CD4-positive, alpha-beta T cell (primary cell): ENCODE measurements around the gene RPS6KA2. TPM values are rescaled to one million over a fixed set of nuclear protein-coding genes. Genes with fewer than 3 reads are reported as not detected.

Experiments used
- ATAC-seq: fragments of 200-7000 bp; cut with Tn5 transposase; one replicate; pipeline ENCODE4 v1.10.0; 2022; ENCODE audit warnings: mild to moderate bottlenecking; ENCODE audit not compliant: poor library complexity
- CTCF ChIA-PET: fragments of 350-600 bp; sonication (Branson Sonifier 250); formaldehyde crosslinking; loops from one replicate; lab custom pipeline; 2021; ENCODE audit warnings: antibody characterized with exemption, inconsistent platforms; lab: Charles Lee
- POLR2A ChIA-PET: fragments of 350-600 bp; sonication (Branson Sonifier 250); formaldehyde crosslinking; loops from one replicate; lab custom pipeline; 2021; ENCODE audit warnings: antibody characterized with exemption, inconsistent platforms; lab: Charles Lee
- DNase-seq, 14 experiments: peaks; one replicate each; pipeline ENCODE4 v3.0.0-alpha.2; 2013 to 2020; ENCODE audit warnings: mixed read lengths in 2 of 14
- H3K27ac ChIP-seq, 2 donors: one replicate each; pipeline versions ENCODE4 v1.5.1 to v1.7.0; 2013; ENCODE audit warnings: low read length in 2 of 2, low read depth in 1 of 2, mild to moderate bottlenecking in 1 of 2
- H3K27me3 ChIP-seq, 2 experiments: 1 replicate in 1 of 2; 2 replicates in 1 of 2; pipeline versions ENCODE4 v1.6.1 to v1.7.0; 2013; ENCODE audit warnings: low read length in 2 of 2, control low read depth in 1 of 2, mild to moderate bottlenecking in 1 of 2, moderate library complexity in 1 of 2; ENCODE audit not compliant: insufficient read depth in 2 of 2, control insufficient read depth in 1 of 2
- H3K36me3 ChIP-seq: one replicate; pipeline ENCODE4 v1.6.1; 2013; ENCODE audit warnings: low read length, control low read depth; ENCODE audit not compliant: insufficient read depth
- H3K4me1 ChIP-seq: one replicate; pipeline ENCODE4 v1.6.1; 2013; ENCODE audit warnings: low read length, control low read depth; ENCODE audit not compliant: insufficient read depth
- H3K4me3 ChIP-seq: one replicate; pipeline ENCODE4 v1.5.1; 2013; ENCODE audit warnings: mild to moderate bottlenecking, low read length, moderate library complexity
- H3K9me3 ChIP-seq, 2 experiments: 1 replicate in 1 of 2; 2 replicates in 1 of 2; pipeline versions ENCODE4 v1.6.1 to v1.7.0; 2013; ENCODE audit warnings: low read length in 2 of 2, mild to moderate bottlenecking in 2 of 2, control low read depth in 1 of 2, moderate library complexity in 1 of 2; ENCODE audit not compliant: control insufficient read depth in 1 of 2, insufficient read depth in 1 of 2
- H3K27ac Mint-ChIP-seq: one replicate; pipeline ENCODE4 v1.8.0; 2020; ENCODE audit warnings: mixed read lengths
- H3K27me3 Mint-ChIP-seq: one replicate; pipeline ENCODE4 v1.8.0; 2021; ENCODE audit warnings: mixed read lengths
- H3K36me3 Mint-ChIP-seq: one replicate; pipeline ENCODE4 v1.8.0; 2021; ENCODE audit warnings: low read depth, mixed read lengths
- H3K4me1 Mint-ChIP-seq: one replicate; pipeline ENCODE4 v1.8.0; 2021; ENCODE audit warnings: low read depth, mixed read lengths
- H3K4me3 Mint-ChIP-seq: one replicate; pipeline ENCODE4 v1.8.0; 2020; ENCODE audit warnings: mild to moderate bottlenecking, mixed read lengths
- H3K9me3 Mint-ChIP-seq: one replicate; pipeline ENCODE4 v1.8.0; 2020; ENCODE audit warnings: mixed read lengths
- intact Hi-C, 2 experiments: fragments of 100-400 bp; cut with DNase I in 1 of 2; cut with micrococcal nuclease in 1 of 2; formaldehyde crosslinking; loops; one replicate each; pipeline versions ENCODE4 v1.15.1 to v1.9.0; 2023 to 2025; cut with DNase I, micrococcal nuclease
- total RNA-seq, 174 experiments: library from RNA in 2 of 174; stranded (reverse) in 2 of 174; gene quantifications; one replicate each; pipeline ENCODE4 v1.2.3 and lab custom pipeline; 2021 to 2026
- TF ChIP-seq, protein P1 (sequence below): fragments of 200-600 bp; IDR thresholded peaks from one replicate; pipeline ENCODE4 v1.8.0; 2022; ENCODE audit warnings: antibody characterized with exemption, mild to moderate bottlenecking

RPS6KA2 gene
- total RNA-seq, 2 experiments from 2014 or later = 5.6 to 6.2 TPM

- no peaks in the 10 kb centered on the region for H3K9me3 Mint-ChIP-seq
- no peak overlapping the region for H3K4me3 Mint-ChIP-seq
- TF ChIP-seq, protein P1, sequence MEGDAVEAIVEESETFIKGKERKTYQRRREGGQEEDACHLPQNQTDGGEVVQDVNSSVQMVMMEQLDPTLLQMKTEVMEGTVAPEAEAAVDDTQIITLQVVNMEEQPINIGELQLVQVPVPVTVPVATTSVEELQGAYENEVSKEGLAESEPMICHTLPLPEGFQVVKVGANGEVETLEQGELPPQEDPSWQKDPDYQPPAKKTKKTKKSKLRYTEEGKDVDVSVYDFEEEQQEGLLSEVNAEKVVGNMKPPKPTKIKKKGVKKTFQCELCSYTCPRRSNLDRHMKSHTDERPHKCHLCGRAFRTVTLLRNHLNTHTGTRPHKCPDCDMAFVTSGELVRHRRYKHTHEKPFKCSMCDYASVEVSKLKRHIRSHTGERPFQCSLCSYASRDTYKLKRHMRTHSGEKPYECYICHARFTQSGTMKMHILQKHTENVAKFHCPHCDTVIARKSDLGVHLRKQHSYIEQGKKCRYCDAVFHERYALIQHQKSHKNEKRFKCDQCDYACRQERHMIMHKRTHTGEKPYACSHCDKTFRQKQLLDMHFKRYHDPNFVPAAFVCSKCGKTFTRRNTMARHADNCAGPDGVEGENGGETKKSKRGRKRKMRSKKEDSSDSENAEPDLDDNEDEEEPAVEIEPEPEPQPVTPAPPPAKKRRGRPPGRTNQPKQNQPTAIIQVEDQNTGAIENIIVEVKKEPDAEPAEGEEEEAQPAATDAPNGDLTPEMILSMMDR = no peak
- Histone ChIP-seq H3K36me3 (no peaks in the 10 kb centered on the region), H3K9me3 (no peaks in the 10 kb centered on the region), H3K4me3 (no peak overlapping the region), H3K27ac (no peak overlapping the region), H3K27me3 (no peaks in the 10 kb centered on the region), H3K4me1 (no peaks in the 10 kb centered on the region)
- intact Hi-C loops = no loop called here
- no peaks in the 10 kb centered on the region for H3K4me1 Mint-ChIP-seq
- no peaks in the 10 kb centered on the region for H3K36me3 Mint-ChIP-seq
- POLR2A ChIA-PET = no interaction called here
- ATAC-seq (no peak), DNase-seq (no peak)
- no peak overlapping the region for H3K27ac Mint-ChIP-seq
- no peaks in the 10 kb centered on the region for H3K27me3 Mint-ChIP-seq
- CTCF ChIA-PET = no interaction called here
Measured at GRCh38 chr6:166611631-166612030, 15.4 kb downstream of the RPS6KA2 start.

DNA sequence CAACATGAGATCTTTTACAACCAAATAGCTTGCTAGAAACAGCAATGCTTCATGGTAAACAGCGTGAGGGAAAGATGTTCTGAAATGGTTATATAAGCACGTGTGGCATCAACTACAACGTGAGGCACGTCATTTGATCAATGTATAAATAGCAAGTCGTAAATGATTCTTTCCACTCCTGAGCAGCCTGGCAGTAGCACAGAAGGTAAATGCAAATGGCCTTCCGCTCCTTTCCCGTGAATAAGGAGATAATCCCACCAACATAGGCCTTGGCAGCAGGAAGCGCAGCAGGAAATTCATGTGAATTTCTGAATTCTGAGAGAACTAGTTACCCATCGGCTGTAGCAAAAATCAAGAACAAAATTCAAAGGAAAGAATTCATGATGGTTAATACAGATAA, 17.0 kb downstream of the RPS6KA2 start:
- CTCF ChIA-PET = no interaction called here
- Mint-ChIP-seq H3K4me3 (no peak overlapping the region), H3K27me3 (no peaks in the 10 kb centered on the region), H3K27ac (no peak overlapping the region), H3K9me3 (no peaks in the 10 kb centered on the region), H3K4me1 (no peaks in the 10 kb centered on the region), H3K36me3 (no peaks in the 10 kb centered on the region)
- Histone ChIP-seq H3K27ac (no peak overlapping the region), H3K4me1 (no peaks in the 10 kb centered on the region), H3K4me3 (no peak overlapping the region), H3K27me3 (no peaks in the 10 kb centered on the region), H3K9me3 (no peaks in the 10 kb centered on the region), H3K36me3 (no peaks in the 10 kb centered on the region)
- intact Hi-C loops = no loop called here
- ATAC-seq (no peak), DNase-seq (no peak)
- TF ChIP-seq, protein P1 = no peak
- POLR2A ChIA-PET = no interaction called here

GRCh38 chr6:166608774-166609173, 18.3 kb downstream of the RPS6KA2 start:
- intact Hi-C loops = no loop called here
- TF ChIP-seq, protein P1 = no peak
- H3K27ac Mint-ChIP-seq = no peak overlapping the region

More at GRCh38 chr6:166608774-166609173, 18.3 kb downstream of the RPS6KA2 start:
- H3K9me3 ChIP-seq = no peaks in the 10 kb centered on the region
- no peak overlapping the region for H3K27ac ChIP-seq
- no peak overlapping the region for H3K4me3 Mint-ChIP-seq
- H3K36me3 ChIP-seq = no peaks in the 10 kb centered on the region
- no peaks in the 10 kb centered on the region for H3K9me3 Mint-ChIP-seq
- DNase-seq (no peak), ATAC-seq (no peak)
- no peaks in the 10 kb centered on the region for H3K36me3 Mint-ChIP-seq
- no peaks in the 10 kb centered on the region for H3K27me3 ChIP-seq
- H3K4me3 ChIP-seq = no peak overlapping the region
- no peaks in the 10 kb centered on the region for H3K4me1 ChIP-seq
- H3K4me1 Mint-ChIP-seq = no peaks in the 10 kb centered on the region
- CTCF ChIA-PET = no interaction called here
- no peaks in the 10 kb centered on the region for H3K27me3 Mint-ChIP-seq
- POLR2A ChIA-PET = no interaction called here
